Neural cell (in vitro differentiated cells): ENCODE data around the gene SHTN1.

Source experiments
- EP300 ChIP-seq: fragments of 450-650 bp; conservative IDR thresholded peaks from 2 replicates; pipeline ENCODE4 v1.6.1; 2014; ENCODE audit warnings: antibody characterized with exemption, mild to moderate bottlenecking, moderate library complexity; ENCODE audit not compliant: poor library complexity, severe bottlenecking
- EZH2 ChIP-seq: fragments of 200-600, 300-800 bp; shearing (Covaris generic), sonication (generic); IDR thresholded peaks from 2 replicates; pipeline ENCODE4 v1.6.1; 2014; ENCODE audit warnings: antibody characterized with exemption, low read length, borderline replicate concordance, mild to moderate bottlenecking; ENCODE audit not compliant: insufficient read depth, poor library complexity, severe bottlenecking
- REST ChIP-seq: IDR thresholded peaks from 2 replicates; pipeline ENCODE4 v1.6.1; 2012; ENCODE audit warnings: borderline replicate concordance
- SMC3 ChIP-seq: fragments of 450-650 bp; conservative IDR thresholded peaks from 2 replicates; pipeline ENCODE4 v1.6.1; 2014; ENCODE audit warnings: antibody characterized with exemption, mild to moderate bottlenecking, moderate library complexity; ENCODE audit not compliant: poor library complexity

DNA sequence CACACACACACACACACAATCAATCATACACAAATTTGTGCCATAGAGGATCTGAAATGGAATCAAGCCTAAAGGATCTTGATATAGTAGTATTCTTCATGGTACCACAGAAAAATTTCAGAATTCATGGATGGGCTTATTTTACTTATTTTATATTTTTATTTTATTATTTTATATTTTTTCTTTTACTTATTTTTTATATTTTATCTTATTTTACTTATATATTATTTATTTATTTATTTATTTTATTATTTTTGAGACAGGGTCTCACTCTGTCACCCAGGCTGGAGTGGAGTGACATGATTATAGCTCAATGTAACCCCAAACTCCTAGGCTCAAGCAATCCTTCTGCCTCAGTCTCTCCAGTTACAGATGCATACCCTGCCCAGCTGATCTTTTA, 16.7 kb downstream of the SHTN1 start:
- TF ChIP-seq REST: no peak
- TF ChIP-seq EP300: no peak
- TF ChIP-seq SMC3: no peak
- TF ChIP-seq EZH2: no peak
